Neural crest cell (in vitro differentiated cells): ENCODE measurements around the gene ACTA2. TPM values are rescaled to one million over a fixed set of nuclear protein-coding genes. Genes with fewer than 3 reads are reported as not detected.
A peak's percentile ranks its signal among the peaks of the same experiment; 100 is the strongest.

Source experiments
- DNase-seq: peaks from one replicate; pipeline ENCODE4 v3.0.0; 2021; ENCODE audit warnings: low read depth, mixed read lengths, low spot score
- H3K27ac Mint-ChIP-seq: one replicate; pipeline ENCODE4 v1.8.0; 2021; ENCODE audit warnings: mild to moderate bottlenecking, mixed read lengths; ENCODE audit not compliant: unreplicated experiment
- H3K27me3 Mint-ChIP-seq: 2 replicates; pipeline ENCODE4 v1.8.0; 2021; ENCODE audit warnings: low read depth, mild to moderate bottlenecking, mixed read lengths
- H3K36me3 Mint-ChIP-seq: 2 replicates; pipeline ENCODE4 v1.8.0; 2021; ENCODE audit warnings: low read depth, mild to moderate bottlenecking, mixed read lengths
- H3K4me1 Mint-ChIP-seq: 2 replicates; pipeline ENCODE4 v1.8.0; 2021; ENCODE audit warnings: mixed read lengths
- H3K4me3 Mint-ChIP-seq: one replicate; pipeline ENCODE4 v1.8.0; 2021; ENCODE audit warnings: mild to moderate bottlenecking, mixed read lengths
- H3K9me3 Mint-ChIP-seq: 2 replicates; pipeline ENCODE4 v1.8.0; 2021; ENCODE audit warnings: mixed read lengths
- CTCF ChIP-seq: fragments of 200-600 bp; sonication (generic); conservative IDR thresholded peaks from 2 replicates; pipeline ENCODE4 v1.5.0; 2021; ENCODE audit warnings: antibody characterized with exemption, mild to moderate bottlenecking
- total RNA-seq: library from RNA; stranded (reverse); gene quantifications from 2 replicates; pipeline ENCODE4 v1.2.1, GENCODE V29; 2021

The ACTA2 gene
- total RNA-seq, 1 donor from 2014 or later = 7.0 TPM

- H3K4me1 Mint-ChIP-seq = peaks cover 40% of the 10 kb centered on the region
- H3K4me3 Mint-ChIP-seq = peak overlapping the region; percentile 8
- peaks cover 9% of the 10 kb centered on the region for H3K27me3 Mint-ChIP-seq
- peak overlapping the region; percentile 48 for H3K27ac Mint-ChIP-seq
- TF ChIP-seq CTCF = no peak
- no peaks in the 10 kb centered on the region for H3K9me3 Mint-ChIP-seq
- H3K36me3 Mint-ChIP-seq = no peaks in the 10 kb centered on the region
- DNase-seq = no peak
Observed at GRCh38 chr10:88995156-88995876, 42.7 kb upstream of the ACTA2 start.

GRCh38 chr10:88994019-88994418, 41.4 kb upstream of the ACTA2 start:
- H3K27me3 Mint-ChIP-seq = peaks cover 22% of the 10 kb centered on the region
- peak overlapping the region; percentile 69 for H3K4me3 Mint-ChIP-seq
- H3K4me1 Mint-ChIP-seq = peaks cover 33% of the 10 kb centered on the region
- no peak for DNase-seq
- no peak overlapping the region for H3K27ac Mint-ChIP-seq
- no peaks in the 10 kb centered on the region for H3K36me3 Mint-ChIP-seq
- TF ChIP-seq CTCF = no peak
- H3K9me3 Mint-ChIP-seq = no peaks in the 10 kb centered on the region

- Mint-ChIP-seq H3K4me3 (peak overlapping the region; percentile 69), H3K27ac (no peak overlapping the region), H3K4me1 (peaks cover 32% of the 10 kb centered on the region), H3K27me3 (peaks cover 26% of the 10 kb centered on the region), H3K9me3 (no peaks in the 10 kb centered on the region), H3K36me3 (no peaks in the 10 kb centered on the region)
- no peak for TF ChIP-seq CTCF
- DNase-seq = no peak
Observed at GRCh38 chr10:88992921-88993524, 40.5 kb upstream of the ACTA2 start.

GRCh38 chr10:88991899-88992320, 39.3 kb upstream of the ACTA2 start:
- no peak for DNase-seq
- Mint-ChIP-seq H3K9me3 (no peaks in the 10 kb centered on the region), H3K4me1 (peaks cover 32% of the 10 kb centered on the region), H3K27ac (no peak overlapping the region), H3K4me3 (peak overlapping the region; percentile 96), H3K36me3 (no peaks in the 10 kb centered on the region), H3K27me3 (peaks cover 26% of the 10 kb centered on the region)
- no peak for TF ChIP-seq CTCF

GRCh38 chr10:88991161-88991898, 38.8 kb upstream of the ACTA2 start:
- Mint-ChIP-seq H3K4me1 (peaks cover 32% of the 10 kb centered on the region), H3K4me3 (peak overlapping the region; percentile 96), H3K27me3 (peaks cover 26% of the 10 kb centered on the region), H3K9me3 (no peaks in the 10 kb centered on the region), H3K27ac (no peak overlapping the region), H3K36me3 (no peaks in the 10 kb centered on the region)
- peak; percentile 17 for TF ChIP-seq CTCF
- DNase-seq = no peak
